Myocyte (in vitro differentiated cells): Measurements from ENCODE around the gene TEDC2. TPM values are rescaled to one million over a fixed set of nuclear protein-coding genes. Genes with fewer than 3 reads are reported as not detected.

Source experiments
- DNase-seq: peaks from one replicate; pipeline ENCODE4 v3.0.0-alpha.2; 2012; ENCODE audit warnings: low read depth
- total RNA-seq: library from RNA; depleted of rRNA; stranded (reverse); fragments of >200 nt; gene quantifications from 2 replicates; pipeline ENCODE4 v1.2.3, GENCODE V29; 2014

Gene TEDC2
- total RNA-seq, 1 donor from 2014 or later, result 10.4 TPM

DNA sequence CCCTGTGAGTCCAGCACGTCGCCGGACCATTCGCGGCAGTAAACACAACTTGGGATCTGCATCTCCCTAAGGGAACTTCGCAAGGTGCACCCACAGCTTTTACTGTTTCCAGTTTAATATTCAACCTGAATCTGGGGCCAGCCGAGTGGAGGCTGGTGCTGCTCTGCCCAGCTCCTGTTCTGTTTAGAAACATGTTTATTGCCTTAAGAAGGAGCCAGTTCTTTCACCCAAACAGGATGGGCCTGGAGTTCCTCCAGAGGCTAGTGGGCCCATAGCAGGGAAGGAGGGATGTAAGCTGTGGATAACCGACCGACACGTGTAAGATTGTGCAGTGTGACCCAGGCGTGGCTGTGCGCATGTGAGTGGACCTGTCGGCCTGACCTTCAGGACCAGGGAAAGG lies 32.4 kb downstream of the TEDC2 start:
- no peak for DNase-seq

- no peak for DNase-seq
These were observed 33.7 kb downstream of the TEDC2 start for GRCh38 chr16:2493605-2494004.

GRCh38 chr16:2494616-2495015 lies 34.7 kb downstream of the TEDC2 start:
- no peak for DNase-seq

- no peak for DNase-seq
These were observed 35.1 kb downstream of the TEDC2 start for GRCh38 chr16:2495041-2495440.

GRCh38 chr16:2496223-2497115 lies 36.6 kb downstream of the TEDC2 start:
- no peak for DNase-seq

GRCh38 chr16:2497116-2497630 lies 37.3 kb downstream of the TEDC2 start:
- peak; percentile 86 for DNase-seq

GRCh38 chr16:2497695-2498484 lies 38.0 kb downstream of the TEDC2 start:
- no peak for DNase-seq

DNA sequence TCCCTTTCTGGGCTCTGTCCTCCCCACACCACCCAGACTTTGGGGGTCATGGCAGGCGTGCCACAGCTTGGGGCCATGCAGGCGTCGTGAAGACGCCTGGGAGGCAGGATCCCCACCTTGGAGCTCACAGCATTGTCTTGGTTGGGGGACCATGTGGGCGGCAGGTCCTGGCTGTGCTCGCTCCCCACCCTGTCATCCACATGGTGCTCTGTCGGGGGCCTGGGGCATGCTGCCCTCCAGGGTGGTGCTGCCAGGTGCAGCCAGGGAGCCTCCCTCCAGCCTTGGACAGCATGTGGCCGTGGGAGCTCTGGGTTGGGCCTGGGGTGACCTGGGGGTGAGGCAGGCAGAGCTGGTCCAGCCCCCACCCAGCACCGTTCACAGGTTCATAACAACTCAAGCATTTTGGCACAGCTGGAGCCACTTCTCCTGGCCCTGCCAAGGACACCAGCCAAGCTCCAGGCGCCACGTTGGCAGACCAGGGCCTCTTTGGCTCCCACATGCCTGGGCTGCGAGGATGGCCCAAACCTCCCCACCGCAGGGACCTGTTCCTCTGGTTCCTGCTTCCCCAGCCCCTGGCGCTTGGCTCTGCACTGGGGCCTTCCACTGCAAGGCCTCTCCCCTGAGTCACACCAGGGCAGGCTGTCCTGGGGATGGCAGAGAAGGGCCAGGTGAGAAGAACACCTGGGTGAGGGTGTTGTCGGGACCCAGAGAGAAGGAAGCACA lies 38.8 kb downstream of the TEDC2 start:
- no peak for DNase-seq

GRCh38 chr16:2499454-2499853 lies 39.5 kb downstream of the TEDC2 start:
- no peak for DNase-seq

DNA sequence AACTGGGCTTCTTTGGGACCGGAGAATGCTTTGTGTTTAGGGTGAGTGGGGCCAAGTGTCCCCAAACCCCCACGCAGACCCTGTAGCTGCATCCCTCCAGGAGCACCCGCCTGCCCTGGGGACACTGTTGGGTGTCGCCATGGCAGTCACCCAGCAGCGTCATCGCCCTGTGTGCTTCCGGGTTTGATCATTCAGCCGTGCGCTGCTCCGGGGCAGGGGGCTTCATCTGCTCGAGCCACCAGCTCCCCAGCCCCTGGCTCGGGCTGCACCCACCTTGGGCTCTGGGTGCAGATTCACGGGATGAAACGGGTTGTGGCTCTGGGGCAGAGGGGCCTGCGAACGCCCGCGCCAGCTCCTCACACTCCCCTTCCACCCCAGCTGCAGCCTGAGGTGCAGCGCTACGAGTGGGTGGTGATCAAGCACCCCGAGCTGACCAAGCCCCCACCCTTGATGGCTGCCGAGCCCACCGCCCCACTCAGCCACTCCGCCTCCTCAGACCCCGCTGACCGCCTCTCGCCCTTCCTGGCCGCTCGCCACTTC lies 40.1 kb downstream of the TEDC2 start:
- DNase-seq, result no peak

GRCh38 chr16:2500430-2500917 lies 40.6 kb downstream of the TEDC2 start:
- DNase-seq, result no peak

- DNase-seq, result peak; percentile 69
These were observed 41.2 kb downstream of the TEDC2 start for GRCh38 chr16:2500918-2501750.

DNA sequence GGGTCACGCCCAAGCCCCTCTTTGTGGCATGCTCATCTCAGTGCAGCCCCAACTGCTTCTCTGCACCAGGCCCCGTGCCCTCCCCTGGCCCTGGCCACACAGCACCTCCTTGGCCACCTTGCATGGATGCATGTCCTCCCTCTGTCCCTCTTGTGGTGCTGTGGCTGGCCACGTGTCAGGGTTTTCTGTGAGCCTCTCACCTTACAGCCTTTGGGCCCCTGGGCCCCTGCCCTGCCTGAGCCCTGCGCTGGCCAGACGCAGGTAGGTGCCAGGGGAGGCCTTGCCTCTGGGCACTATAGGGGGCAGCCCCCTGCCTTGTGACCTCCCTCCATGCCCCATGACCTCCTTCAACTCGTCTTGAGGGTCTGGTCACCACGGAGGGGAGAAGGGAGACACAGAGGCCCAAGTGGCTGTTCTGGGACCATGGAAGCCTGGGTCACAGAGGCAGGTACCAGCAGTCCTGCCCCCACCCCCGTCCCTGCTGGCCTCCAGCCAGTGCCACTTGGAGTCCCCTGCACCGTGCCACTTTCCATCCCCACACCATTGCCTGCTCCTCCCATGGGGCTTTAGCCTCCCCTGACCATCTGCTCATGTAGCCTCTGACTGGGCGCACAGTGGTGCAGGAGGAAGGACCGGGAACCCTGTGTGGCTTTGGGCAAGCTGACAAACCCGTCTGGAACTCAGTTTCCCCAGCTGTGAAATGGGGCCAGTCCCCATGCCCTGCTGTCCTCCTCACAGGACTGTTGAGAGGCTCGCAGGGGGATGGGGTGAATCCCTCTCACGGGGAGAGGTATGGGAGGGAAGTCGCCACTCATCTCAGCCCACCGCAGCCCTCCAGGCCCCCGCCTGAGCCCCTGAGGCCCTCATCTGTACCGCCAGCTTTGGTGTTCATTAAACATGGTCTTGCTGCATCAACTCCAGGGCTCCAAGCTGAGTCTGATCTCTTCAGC lies 42.3 kb downstream of the TEDC2 start:
- no peak for DNase-seq

GRCh38 chr16:2505695-2506094 lies 45.8 kb downstream of the TEDC2 start:
- DNase-seq, result no peak

DNA sequence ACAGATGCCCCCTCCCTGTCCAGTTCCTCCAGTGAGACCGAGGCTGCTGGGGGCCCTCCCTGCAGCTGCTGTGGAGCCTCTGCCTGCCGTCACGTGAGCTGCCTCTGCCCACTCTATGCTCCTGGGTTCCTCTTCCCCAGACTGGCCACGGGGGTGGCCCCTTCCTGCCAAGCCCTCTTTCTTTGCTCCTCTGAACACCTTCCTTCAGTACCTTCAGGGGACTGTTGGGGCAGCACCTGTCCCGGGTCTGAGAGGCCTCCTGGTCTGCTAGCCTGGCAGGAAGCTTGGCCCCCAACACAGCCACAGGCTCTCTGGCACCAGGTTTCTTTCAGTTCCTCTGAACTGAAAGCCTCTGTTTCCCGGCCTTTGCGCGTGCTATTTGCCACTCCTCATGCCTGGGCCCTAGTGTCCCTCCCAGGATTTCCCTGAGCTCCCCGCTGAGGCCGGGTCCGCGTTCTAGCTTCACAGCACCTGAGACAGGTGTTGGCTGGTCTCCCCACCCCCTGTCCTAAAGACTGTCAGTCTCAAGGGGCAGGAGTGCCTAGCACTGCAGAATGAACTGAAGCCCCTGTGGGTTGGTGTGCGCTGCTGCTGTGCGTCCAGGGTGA lies 47.2 kb downstream of the TEDC2 start:
- DNase-seq, result no peak

GRCh38 chr16:2507665-2508064 lies 47.8 kb downstream of the TEDC2 start:
- no peak for DNase-seq

DNA sequence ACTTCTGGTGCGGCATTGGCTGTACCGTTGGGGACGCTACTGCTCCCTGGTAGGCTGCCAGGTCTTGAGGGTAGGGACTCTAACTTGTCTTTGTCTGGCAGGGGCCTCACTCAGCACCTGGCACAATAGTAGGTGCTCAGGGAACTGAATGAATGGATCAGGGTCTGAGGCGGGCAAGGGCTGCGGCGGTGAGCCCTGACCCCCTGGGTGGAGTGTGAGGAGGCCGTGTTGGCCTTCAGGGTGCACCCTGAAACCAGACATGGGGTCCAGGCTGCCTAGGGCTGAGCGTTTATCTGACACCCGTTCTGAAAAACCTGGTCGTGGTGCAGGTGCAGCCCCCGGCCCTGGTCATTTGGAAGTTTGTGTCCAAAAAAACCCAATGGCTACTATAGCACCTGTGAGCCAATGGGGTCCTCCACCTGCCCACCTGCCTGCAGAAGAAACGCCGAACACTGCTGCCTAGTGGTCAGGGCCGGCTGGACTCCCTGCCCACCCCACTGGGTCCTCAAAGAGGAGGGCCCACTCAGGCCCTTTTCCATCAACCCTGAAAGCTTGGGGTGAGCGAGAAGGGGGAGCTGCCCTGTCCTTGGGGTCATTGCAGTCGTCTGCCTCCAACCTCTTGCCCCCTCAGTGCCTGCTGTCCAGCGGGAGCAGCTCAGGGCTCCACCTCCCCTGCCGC lies 49.0 kb downstream of the TEDC2 start:
- no peak for DNase-seq
